Measurements from ENCODE around the gene STK4.

STK4 gene

GRCh38 chr20:44950368-44950767 is 15.9 kb upstream of the STK4 start:
- DNase-seq (ENCODE audit: low read depth, low spot score) = no peak
- H3K27ac ChIP-seq = no peak overlapping the region

- DNase-seq (ENCODE audit: low read depth, low spot score) = no peak
- no peak overlapping the region for H3K27ac ChIP-seq
Measured at GRCh38 chr20:44952731-44953130, 13.6 kb upstream of the STK4 start.

DNA sequence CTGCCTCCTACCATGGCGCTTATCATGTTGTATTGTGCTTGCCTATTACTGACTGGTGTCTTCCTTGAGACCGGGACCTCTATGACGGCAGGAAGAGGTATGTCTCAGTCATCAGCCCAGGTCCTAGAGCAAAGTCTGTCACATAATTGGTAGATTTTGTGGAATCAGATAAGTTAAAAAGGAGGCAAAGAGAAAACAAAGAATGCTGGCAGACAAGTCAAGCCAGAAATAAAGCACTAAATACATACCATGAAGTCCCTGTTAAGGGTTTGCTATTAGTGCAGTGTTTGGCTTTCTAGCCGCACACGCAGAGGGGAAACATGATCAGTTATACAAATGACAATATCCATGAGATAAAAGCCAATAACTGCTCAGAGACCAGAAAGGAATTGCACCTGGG is 12.1 kb upstream of the STK4 start:
- DNase-seq (ENCODE audit: low read depth, low spot score) = no peak
- H3K27ac ChIP-seq = no peak overlapping the region

- DNase-seq (ENCODE audit: low read depth, low spot score) = no peak
- no peak overlapping the region for H3K27ac ChIP-seq
Measured at GRCh38 chr20:44955270-44955669, 11.0 kb upstream of the STK4 start.

- peak overlapping the region; percentile 15 for H3K27ac ChIP-seq
- DNase-seq (ENCODE audit: low read depth, low spot score) = no peak
Measured at GRCh38 chr20:44956410-44956809, 9.9 kb upstream of the STK4 start.

- no peak for DNase-seq (ENCODE audit: low read depth, low spot score)
- H3K27ac ChIP-seq = no peak overlapping the region
Measured at GRCh38 chr20:44958276-44958675, 8.0 kb upstream of the STK4 start.

GRCh38 chr20:44959082-44959637 is 7.2 kb upstream of the STK4 start:
- no peak for DNase-seq (ENCODE audit: low read depth, low spot score)

DNA sequence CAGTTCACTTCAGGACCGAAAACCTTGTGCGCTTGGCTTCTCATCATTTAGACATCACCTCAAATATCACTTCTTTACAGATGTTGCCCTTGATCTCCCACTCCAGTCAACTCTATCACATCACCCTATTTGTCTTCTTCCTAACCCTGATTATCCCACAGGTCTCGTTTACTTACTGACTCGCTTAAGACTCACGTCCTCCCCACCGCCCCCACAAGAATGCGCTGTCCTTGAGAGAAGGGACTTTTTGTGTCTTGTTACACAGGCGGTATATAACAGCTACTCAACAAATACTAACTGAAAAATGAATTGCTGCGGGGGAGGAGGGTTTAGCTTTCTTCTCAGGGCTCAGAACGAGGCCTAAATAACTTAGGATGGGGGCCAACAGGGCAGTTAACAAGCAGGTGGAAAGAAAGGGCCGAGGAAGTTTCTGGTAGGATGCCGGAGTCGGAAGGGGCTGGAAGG is 6.6 kb upstream of the STK4 start:
- H3K27ac ChIP-seq = peak overlapping the region; percentile 95
- DNase-seq (ENCODE audit: low read depth, low spot score) = peak; percentile 60

More at GRCh38 chr20:44959082-44959637, 7.2 kb upstream of the STK4 start:
- H3K27ac ChIP-seq = peak overlapping the region; percentile 95

DNA sequence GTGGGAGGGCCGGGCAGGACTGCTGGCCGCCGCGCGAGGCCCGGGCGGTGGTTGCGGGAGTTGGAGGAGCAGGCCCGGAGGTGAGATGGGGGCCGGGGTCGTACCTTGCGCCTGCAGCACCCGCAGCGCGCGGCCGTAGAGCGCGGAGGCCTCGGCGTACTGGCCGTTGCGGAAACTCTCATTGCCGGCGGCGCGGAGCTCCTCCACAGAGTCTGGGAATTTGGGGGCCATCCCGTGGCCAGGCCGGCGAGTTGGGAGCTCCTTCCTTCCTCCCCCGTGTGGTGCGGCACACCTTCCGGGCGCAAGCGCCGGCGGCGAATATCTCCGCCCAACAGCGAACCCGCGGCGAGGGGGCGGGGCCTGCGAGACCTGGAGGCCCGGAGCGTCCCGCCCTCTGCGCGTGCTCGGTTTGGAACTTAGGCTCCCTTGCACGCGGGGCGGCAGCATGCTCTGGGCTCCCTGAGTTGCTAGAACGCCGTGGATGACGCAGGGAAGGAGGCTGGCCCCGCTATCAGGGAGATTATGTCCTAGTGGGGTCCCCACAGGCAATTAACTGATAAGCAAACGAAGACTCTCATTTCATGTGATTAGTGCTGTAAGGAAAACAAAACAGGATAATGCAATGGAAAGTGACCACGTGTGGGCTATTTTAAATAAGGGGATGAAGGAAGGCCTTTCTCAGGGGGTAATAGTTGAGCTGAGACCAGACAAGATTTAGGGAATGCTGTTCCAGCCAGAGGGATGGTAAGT is 6.0 kb upstream of the STK4 start, which contains the start of gene TOMM34:
TSS of gene TOMM34 (minus strand) at position 295 of the 750 bp plus-strand sequence. CDS start at position 231, 64 bp downstream.
- DNase-seq (ENCODE audit: low read depth, low spot score) = peak; percentile 48
- H3K27ac ChIP-seq = peak within 1 kb of the TSS; percentile 95

- peak overlapping the region; percentile 95 for H3K27ac ChIP-seq
- no peak for DNase-seq (ENCODE audit: low read depth, low spot score)
Measured at GRCh38 chr20:44961011-44961869, 5.1 kb upstream of the STK4 start.

DNA sequence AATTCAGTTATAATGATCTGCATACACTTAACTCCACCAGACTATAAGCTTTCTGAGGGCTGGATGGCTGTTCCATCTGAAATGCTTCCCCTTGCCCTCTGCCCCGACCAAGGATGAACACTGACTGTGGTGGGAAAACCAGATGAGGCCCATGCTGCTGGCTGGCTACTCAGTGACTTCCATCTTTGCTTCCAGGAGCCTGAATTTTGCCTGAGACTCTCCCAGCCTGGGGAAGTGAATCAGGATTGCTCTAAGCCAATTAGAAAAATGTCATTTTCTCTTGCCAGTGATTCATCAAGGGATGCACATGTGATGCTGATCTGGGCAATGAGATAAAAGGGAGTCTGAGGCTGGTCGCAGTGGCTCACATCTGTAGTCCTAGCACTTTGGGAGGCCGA is 4.4 kb upstream of the STK4 start:
- DNase-seq (ENCODE audit: low read depth, low spot score) = no peak
- H3K27ac ChIP-seq = peak overlapping the region; percentile 66

- no peak for DNase-seq (ENCODE audit: low read depth, low spot score)
Measured at GRCh38 chr20:44962483-44962882, 3.8 kb upstream of the STK4 start.

GRCh38 chr20:44963325-44964215 is 2.7 kb upstream of the STK4 start:
- no peak for DNase-seq (ENCODE audit: low read depth, low spot score)
- H3K27ac ChIP-seq = no peak overlapping the region

More at GRCh38 chr20:44962483-44962882, 3.8 kb upstream of the STK4 start:
- H3K27ac ChIP-seq = peak overlapping the region; percentile 66

DNA sequence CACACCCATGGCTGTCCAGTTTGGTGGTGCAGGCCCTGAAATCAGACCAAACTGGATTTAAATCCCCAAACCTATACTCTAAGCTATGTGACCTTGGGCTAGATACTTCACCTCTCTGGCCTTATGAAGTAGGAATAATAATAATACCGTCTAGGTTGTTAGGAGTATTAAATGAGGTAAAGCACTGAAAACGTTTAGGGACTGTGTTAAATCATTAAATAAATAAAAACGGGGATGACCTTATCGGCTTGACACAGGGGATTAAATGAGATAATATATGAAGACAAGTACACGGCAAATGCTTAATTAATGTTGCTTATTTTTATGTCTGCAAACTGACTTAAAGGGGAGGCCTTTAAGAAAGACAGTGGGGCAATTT is 672 bp upstream of the STK4 start:
- DNase-seq (ENCODE audit: low read depth, low spot score) = no peak
- peak overlapping the region; percentile 57 for H3K27ac ChIP-seq

GRCh38 chr20:44967207-44967807 is 995 bp downstream of the STK4 start:
- no peak for DNase-seq (ENCODE audit: low read depth, low spot score)
- H3K27ac ChIP-seq = peak overlapping the region; percentile 57

- DNase-seq (ENCODE audit: low read depth, low spot score) = no peak
- no peak overlapping the region for H3K27ac ChIP-seq
Measured at GRCh38 chr20:44969300-44969894, 3.1 kb downstream of the STK4 start.

GRCh38 chr20:44970243-44970757 is 4.0 kb downstream of the STK4 start:
- no peak for DNase-seq (ENCODE audit: low read depth, low spot score)
- no peak overlapping the region for H3K27ac ChIP-seq

GRCh38 chr20:44973053-44973452 is 6.7 kb downstream of the STK4 start:
- H3K27ac ChIP-seq = peak overlapping the region; percentile 19
- no peak for DNase-seq (ENCODE audit: low read depth, low spot score)

DNA sequence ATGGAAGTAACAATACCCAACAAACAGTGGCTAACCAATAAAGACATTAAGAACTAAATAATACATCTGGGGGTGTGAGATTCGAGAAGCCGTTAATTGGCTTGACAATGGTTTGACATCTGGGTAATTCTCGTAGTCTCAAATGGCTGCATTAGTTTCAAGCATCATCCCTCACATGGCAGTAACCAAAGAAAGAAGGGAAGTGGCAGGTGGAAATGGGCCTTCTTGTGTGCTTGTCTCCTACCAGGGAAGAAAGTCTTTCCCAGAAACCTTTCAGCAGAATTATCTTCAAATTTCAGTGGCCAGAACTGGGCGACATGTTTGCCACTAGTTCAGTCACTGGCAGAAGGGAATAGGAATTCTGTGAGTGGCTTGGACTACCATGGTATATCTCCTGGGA is 10.4 kb downstream of the STK4 start:
- H3K27ac ChIP-seq = no peak overlapping the region
- no peak for DNase-seq (ENCODE audit: low read depth, low spot score)
